ENCODE measurements around the gene CRK. TPM values are rescaled to one million over a fixed set of nuclear protein-coding genes. Genes with fewer than 3 reads are reported as not detected.
"Not testable (repeated sequence)": the region's sequence is repeated elsewhere in the genome, so short reads cannot be mapped to it uniquely, and the experiment has no call there.

The CRK gene
- total RNA-seq, 1 donor from 2014 or later = 104 TPM

- not testable (repeated sequence) for DNase-seq (ENCODE audit: low read depth in 2 of 2)
These were observed 68.4 kb downstream of the CRK start for GRCh38 chr17:1387490-1388227.

GRCh38 chr17:1386675-1387190 is 69.3 kb downstream of the CRK start:
- DNase-seq (ENCODE audit: low read depth in 2 of 2) = not testable (repeated sequence)

- DNase-seq (ENCODE audit: low read depth in 2 of 2) = no peak
These were observed 69.8 kb downstream of the CRK start for GRCh38 chr17:1386265-1386664.

GRCh38 chr17:1385861-1386260 is 70.2 kb downstream of the CRK start:
- DNase-seq (ENCODE audit: low read depth in 2 of 2) = no peak

- no peak for DNase-seq (ENCODE audit: low read depth in 2 of 2)
These were observed 71.1 kb downstream of the CRK start for GRCh38 chr17:1384905-1385435.

GRCh38 chr17:1379930-1380313 is 76.1 kb downstream of the CRK start:
- peak in 1 of 2 donors; percentile 44 for DNase-seq (ENCODE audit: low read depth in 2 of 2)

GRCh38 chr17:1379208-1379929 is 76.7 kb downstream of the CRK start:
- DNase-seq (ENCODE audit: low read depth in 2 of 2) = no peak

- not testable (repeated sequence) for DNase-seq (ENCODE audit: low read depth in 2 of 2)
These were observed 77.6 kb downstream of the CRK start for GRCh38 chr17:1378476-1378860.

- no peak for DNase-seq (ENCODE audit: low read depth in 2 of 2)
These were observed 78.7 kb downstream of the CRK start for GRCh38 chr17:1377334-1377733.

- DNase-seq (ENCODE audit: low read depth in 2 of 2) = no peak
These were observed 80.0 kb downstream of the CRK start for GRCh38 chr17:1376061-1376460.

GRCh38 chr17:1375615-1376014 is 80.4 kb downstream of the CRK start:
- DNase-seq (ENCODE audit: low read depth in 2 of 2) = no peak

- DNase-seq (ENCODE audit: low read depth in 2 of 2) = no peak
These were observed 81.4 kb downstream of the CRK start for GRCh38 chr17:1374431-1375177.

- DNase-seq (ENCODE audit: low read depth in 2 of 2) = no peak
These were observed 82.3 kb downstream of the CRK start for GRCh38 chr17:1373707-1374237.

GRCh38 chr17:1372618-1373017 is 83.4 kb downstream of the CRK start:
- no peak for DNase-seq (ENCODE audit: low read depth in 2 of 2)

- DNase-seq (ENCODE audit: low read depth in 2 of 2) = no peak
These were observed 84.0 kb downstream of the CRK start for GRCh38 chr17:1371893-1372590.

Other genes with a start within 250 kb of the CRK start
- not detected in 2 replicates for gene BHLHA9, start 185.8 kb downstream of the CRK start, total RNA-seq
- gene TRARG1, start 176.6 kb downstream of the CRK start, total RNA-seq = not detected in 2 replicates
- 390 and 392 TPM in 2 replicates for gene YWHAE, start 56.0 kb downstream of the CRK start, total RNA-seq
- 171 and 184 TPM in 2 replicates for gene MYO1C, start 36.5 kb upstream of the CRK start, total RNA-seq
- gene INPP5K, start 60.4 kb upstream of the CRK start, total RNA-seq = 49.6 and 72.1 TPM in 2 replicates
- 15.3 and 21.4 TPM in 2 replicates for gene PITPNA, start 106.6 kb upstream of the CRK start, total RNA-seq
- gene SLC43A2, start 172.6 kb upstream of the CRK start, total RNA-seq = 19.4 and 36.0 TPM in 2 replicates
- 80.7 and 99.4 TPM in 2 replicates for gene SCARF1, start 189.5 kb upstream of the CRK start, total RNA-seq
- 10.6 and 10.9 TPM in 2 replicates for gene RILP, start 193.6 kb upstream of the CRK start, total RNA-seq
- 72.7 and 94.3 TPM in 2 replicates for gene PRPF8, start 228.6 kb upstream of the CRK start, total RNA-seq

Data from dermis microvascular lymphatic vessel endothelial cell (primary cell).